Stimulated activated CD4-positive, alpha-beta T cell treated with anti-CD3 and anti-CD28 coated beads, TNF-alpha, amount 100 ng/mL, for 4 hours (primary cell): ENCODE measurements around the gene ZKSCAN5.
A peak's percentile ranks its signal among the peaks of the same experiment; 100 is the strongest.
"Not testable (repeated sequence)": the region's sequence is repeated elsewhere in the genome, so short reads cannot be mapped to it uniquely, and the experiment has no call there.

ENCODE experiments used
- DNase-seq, 3 experiments: peaks; one replicate each; pipeline ENCODE4 v3.0.0-alpha.2; 2020; ENCODE audit warnings: low read depth in 3 of 3

ZKSCAN5 gene

GRCh38 chr7:99551767-99552463 is 47.5 kb downstream of the ZKSCAN5 start, which contains the start of gene FAM200A:
Gene FAM200A, minus strand, starts transcription at chr7:99552114. Its CDS starts 3,707 bp downstream, at chr7:99548407.
- DNase-seq = peak; percentile 66 to 74 (median 71)

- DNase-seq = no peak
Observed at GRCh38 chr7:99553039-99553438, 48.6 kb downstream of the ZKSCAN5 start.

GRCh38 chr7:99554939-99555338 is 50.5 kb downstream of the ZKSCAN5 start:
- DNase-seq = no peak

- no peak for DNase-seq
Observed at GRCh38 chr7:99557196-99557607, 52.7 kb downstream of the ZKSCAN5 start.

GRCh38 chr7:99557940-99558305 is 53.5 kb downstream of the ZKSCAN5 start:
- DNase-seq = no peak

- peak; percentile 73 to 78 (median 73) for DNase-seq
Observed at GRCh38 chr7:99558306-99559174, 54.1 kb downstream of the ZKSCAN5 start, which contains the start of gene ZNF655. Gene ZNF655, plus strand, starts transcription at chr7:99558642. Its CDS starts 1,918 bp downstream, at chr7:99560560.

GRCh38 chr7:99559175-99559915 is 54.9 kb downstream of the ZKSCAN5 start:
- DNase-seq = no peak

GRCh38 chr7:99560834-99561736 is 56.6 kb downstream of the ZKSCAN5 start:
- no peak for DNase-seq

GRCh38 chr7:99561737-99562051 is 57.2 kb downstream of the ZKSCAN5 start:
- DNase-seq = no peak

- DNase-seq = no peak
Observed at GRCh38 chr7:99562114-99562784, 57.8 kb downstream of the ZKSCAN5 start.

GRCh38 chr7:99562832-99563231 is 58.4 kb downstream of the ZKSCAN5 start:
- DNase-seq = peak in 1 of 3 experiments; percentile 15

- DNase-seq = no peak
Observed at GRCh38 chr7:99563650-99564049, 59.2 kb downstream of the ZKSCAN5 start.

- not testable (repeated sequence) for DNase-seq
Observed at GRCh38 chr7:99568770-99569169, 64.3 kb downstream of the ZKSCAN5 start.

GRCh38 chr7:99571768-99572167 is 67.3 kb downstream of the ZKSCAN5 start:
- DNase-seq = no peak

GRCh38 chr7:99573257-99573656 is 68.8 kb downstream of the ZKSCAN5 start:
- no peak for DNase-seq

GRCh38 chr7:99576251-99576650 is 71.8 kb downstream of the ZKSCAN5 start:
- no peak for DNase-seq

- no peak for DNase-seq
Observed at GRCh38 chr7:99579281-99579955, 75.0 kb downstream of the ZKSCAN5 start.

GRCh38 chr7:99579956-99580777 is 75.7 kb downstream of the ZKSCAN5 start:
- peak; percentile 43 to 54 (median 45) for DNase-seq

GRCh38 chr7:99580778-99581332 is 76.4 kb downstream of the ZKSCAN5 start:
- not testable (repeated sequence) for DNase-seq
